ENCODE data around the gene PKM.

PKM gene

GRCh38 chr15:72200395-72201237 lies 30.4 kb downstream of the PKM start:
- DNase-seq (ENCODE audit: low spot score): no peak

GRCh38 chr15:72199721-72200212 lies 31.2 kb downstream of the PKM start:
- no peak for DNase-seq (ENCODE audit: low spot score)

GRCh38 chr15:72199205-72199515 lies 31.8 kb downstream of the PKM start:
- DNase-seq (ENCODE audit: low spot score): no peak

GRCh38 chr15:72198356-72199204 lies 32.4 kb downstream of the PKM start:
- no peak for DNase-seq (ENCODE audit: low spot score)

GRCh38 chr15:72197460-72198355 lies 33.3 kb downstream of the PKM start, which contains the start of gene GRAMD2A:
TSS of gene GRAMD2A (minus strand) at chr15:72197787.
- DNase-seq (ENCODE audit: low spot score): no peak

- no peak for DNase-seq (ENCODE audit: low spot score)
Observed at GRCh38 chr15:72197041-72197459, 33.9 kb downstream of the PKM start.

GRCh38 chr15:72196409-72197040 lies 34.5 kb downstream of the PKM start:
- DNase-seq (ENCODE audit: low spot score): no peak

GRCh38 chr15:72195101-72195511 lies 35.9 kb downstream of the PKM start:
- DNase-seq (ENCODE audit: low spot score): no peak

- DNase-seq (ENCODE audit: low spot score): no peak
Observed at GRCh38 chr15:72193836-72194396, 37.1 kb downstream of the PKM start.

- DNase-seq (ENCODE audit: low spot score): no peak
Observed at GRCh38 chr15:72192416-72192815, 38.6 kb downstream of the PKM start.

GRCh38 chr15:72189250-72189902 lies 41.6 kb downstream of the PKM start:
- DNase-seq (ENCODE audit: low spot score): no peak

- peak; percentile 64 for DNase-seq (ENCODE audit: low spot score)
Observed at GRCh38 chr15:72184165-72184811, 46.7 kb downstream of the PKM start.

GRCh38 chr15:72183781-72184164 lies 47.2 kb downstream of the PKM start:
- no peak for DNase-seq (ENCODE audit: low spot score)

GRCh38 chr15:72182673-72183072 lies 48.3 kb downstream of the PKM start:
- DNase-seq (ENCODE audit: low spot score): peak; percentile 33

GRCh38 chr15:72182244-72182643 lies 48.7 kb downstream of the PKM start:
- no peak for DNase-seq (ENCODE audit: low spot score)

- DNase-seq (ENCODE audit: low spot score): peak; percentile 51
Observed at GRCh38 chr15:72180761-72181324, 50.1 kb downstream of the PKM start.

- DNase-seq (ENCODE audit: low spot score): peak; percentile 64
Observed at GRCh38 chr15:72179950-72180581, 50.9 kb downstream of the PKM start.

- peak; percentile 41 for DNase-seq (ENCODE audit: low spot score)
Observed at GRCh38 chr15:72178976-72179585, 51.9 kb downstream of the PKM start.

GRCh38 chr15:72176743-72177142 lies 54.2 kb downstream of the PKM start:
- no peak for DNase-seq (ENCODE audit: low spot score)
